T-helper 2 cell (primary cell): ENCODE data around the gene SMAD7.

Experiments used
- DNase-seq, 5 experiments: peaks; one replicate each; pipeline versions ENCODE4 v3.0.0 to v3.0.0-alpha.2; 2012 to 2022

Gene SMAD7

GRCh38 chr18:48986851-48987761 lies 36.3 kb upstream of the SMAD7 start:
- no peak for DNase-seq

- no peak for DNase-seq
Observed at GRCh38 chr18:48985161-48985560, 34.4 kb upstream of the SMAD7 start.

GRCh38 chr18:48983793-48984437 lies 33.1 kb upstream of the SMAD7 start:
- no peak for DNase-seq

- no peak for DNase-seq
Observed at GRCh38 chr18:48982266-48982665, 31.5 kb upstream of the SMAD7 start.

GRCh38 chr18:48979944-48980890 lies 29.5 kb upstream of the SMAD7 start:
- DNase-seq, result no peak

GRCh38 chr18:48977914-48978313 lies 27.1 kb upstream of the SMAD7 start:
- DNase-seq, result no peak

GRCh38 chr18:48975817-48976649 lies 25.3 kb upstream of the SMAD7 start:
- peak in 4 of 5 experiments; percentile 30 to 66 (median 39) for DNase-seq

- no peak for DNase-seq
Observed at GRCh38 chr18:48975120-48975816, 24.5 kb upstream of the SMAD7 start.

GRCh38 chr18:48974304-48975119 lies 23.7 kb upstream of the SMAD7 start:
- no peak for DNase-seq

- DNase-seq, result no peak
Observed at GRCh38 chr18:48973731-48974130, 23.0 kb upstream of the SMAD7 start.

GRCh38 chr18:48968412-48969215 lies 17.8 kb upstream of the SMAD7 start:
- DNase-seq, result no peak

- no peak for DNase-seq
Observed at GRCh38 chr18:48967545-48967944, 16.8 kb upstream of the SMAD7 start.

GRCh38 chr18:48966523-48966922 lies 15.8 kb upstream of the SMAD7 start:
- DNase-seq, result no peak

GRCh38 chr18:48963586-48964470 lies 13.1 kb upstream of the SMAD7 start:
- DNase-seq, result no peak

- peak in 1 of 5 experiments; percentile 32 for DNase-seq
Observed at GRCh38 chr18:48962994-48963561, 12.3 kb upstream of the SMAD7 start.

GRCh38 chr18:48962252-48962993 lies 11.7 kb upstream of the SMAD7 start:
- no peak for DNase-seq

GRCh38 chr18:48961547-48961946 lies 10.8 kb upstream of the SMAD7 start:
- no peak for DNase-seq
